Neural progenitor cell (in vitro differentiated cells): ENCODE results near the gene THAP4.
"Not testable (repeated sequence)": the region's sequence is repeated elsewhere in the genome, so short reads cannot be mapped to it uniquely, and the experiment has no call there.

Experiments used
- CTCF ChIP-seq: fragments of 200-600 bp; sonication (generic); IDR thresholded peaks from 2 replicates; pipeline ENCODE4 v1.5.1; 2017; ENCODE audit warnings: antibody characterized with exemption, mild to moderate bottlenecking
- EZH2 ChIP-seq: fragments of 200-600 bp; sonication (generic); IDR thresholded peaks from 2 replicates; pipeline ENCODE4 v1.6.1; 2017; ENCODE audit warnings: antibody characterized with exemption, mild to moderate bottlenecking, moderate library complexity
- EZH2phosphoT487 ChIP-seq: fragments of 200-600 bp; sonication (generic); IDR thresholded peaks from 2 replicates; pipeline ENCODE4 v1.6.1; 2017; ENCODE audit warnings: antibody characterized with exemption

- not testable (repeated sequence) for TF ChIP-seq CTCF, EZH2, EZH2phosphoT487
Observed at GRCh38 chr2:241590496-241591455, 46.2 kb downstream of the THAP4 start.
